ENCODE results near the gene CLOCK.

CLOCK gene

GRCh38 chr4:55382488-55383003 lies 164.2 kb downstream of the CLOCK start:
- no peak for TF ChIP-seq EZH2phosphoT487 (IDR thresholded peaks at IDR 0.05; ENCODE audit: borderline replicate concordance, low read length)
- TF ChIP-seq, protein P1, sequence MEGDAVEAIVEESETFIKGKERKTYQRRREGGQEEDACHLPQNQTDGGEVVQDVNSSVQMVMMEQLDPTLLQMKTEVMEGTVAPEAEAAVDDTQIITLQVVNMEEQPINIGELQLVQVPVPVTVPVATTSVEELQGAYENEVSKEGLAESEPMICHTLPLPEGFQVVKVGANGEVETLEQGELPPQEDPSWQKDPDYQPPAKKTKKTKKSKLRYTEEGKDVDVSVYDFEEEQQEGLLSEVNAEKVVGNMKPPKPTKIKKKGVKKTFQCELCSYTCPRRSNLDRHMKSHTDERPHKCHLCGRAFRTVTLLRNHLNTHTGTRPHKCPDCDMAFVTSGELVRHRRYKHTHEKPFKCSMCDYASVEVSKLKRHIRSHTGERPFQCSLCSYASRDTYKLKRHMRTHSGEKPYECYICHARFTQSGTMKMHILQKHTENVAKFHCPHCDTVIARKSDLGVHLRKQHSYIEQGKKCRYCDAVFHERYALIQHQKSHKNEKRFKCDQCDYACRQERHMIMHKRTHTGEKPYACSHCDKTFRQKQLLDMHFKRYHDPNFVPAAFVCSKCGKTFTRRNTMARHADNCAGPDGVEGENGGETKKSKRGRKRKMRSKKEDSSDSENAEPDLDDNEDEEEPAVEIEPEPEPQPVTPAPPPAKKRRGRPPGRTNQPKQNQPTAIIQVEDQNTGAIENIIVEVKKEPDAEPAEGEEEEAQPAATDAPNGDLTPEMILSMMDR (IDR thresholded peaks at IDR 0.05; ENCODE audit: low read depth, low read length, poor library complexity, severe bottlenecking) = no peak
- no peak overlapping the region for H3K4me2 ChIP-seq (ENCODE audit: low read length)

GRCh38 chr4:55381502-55381901 lies 165.2 kb downstream of the CLOCK start:
- no peaks in the 10 kb centered on the region for H3K27me3 ChIP-seq (ENCODE audit: control insufficient read depth, low read length)
- TF ChIP-seq, protein P1 (IDR thresholded peaks at IDR 0.05; ENCODE audit: low read depth, low read length, poor library complexity, severe bottlenecking) = no peak
- no peak for TF ChIP-seq EZH2phosphoT487 (IDR thresholded peaks at IDR 0.05; ENCODE audit: borderline replicate concordance, low read length)

More at GRCh38 chr4:55382488-55383003, 164.2 kb downstream of the CLOCK start:
- no peaks in the 10 kb centered on the region for H3K27me3 ChIP-seq (ENCODE audit: control insufficient read depth, low read length)
- no peaks in the 10 kb centered on the region for H3K4me1 ChIP-seq (ENCODE audit: control insufficient read depth, low read length)
- H3K79me2 ChIP-seq (ENCODE audit: control insufficient read depth, low read length) = no peaks in the 10 kb centered on the region
- H3K4me3 ChIP-seq (ENCODE audit: low read length) = no peak overlapping the region
- H4K20me1 ChIP-seq (ENCODE audit: control insufficient read depth, insufficient read depth, low read depth, low read length) = no peaks in the 10 kb centered on the region
- H3F3A ChIP-seq (ENCODE audit: control insufficient read depth, insufficient read depth) = no peaks in the 10 kb centered on the region
- H3K9me2 ChIP-seq (replicated peaks; ENCODE audit: control insufficient read depth, low read length) = no peaks in the 10 kb centered on the region
- H3K36me3 ChIP-seq (ENCODE audit: control insufficient read depth, low read length) = no peaks in the 10 kb centered on the region
- H3K9me3 ChIP-seq (ENCODE audit: control insufficient read depth, insufficient read depth, low read length) = no peaks in the 10 kb centered on the region
- no peak overlapping the region for H3K27ac ChIP-seq (ENCODE audit: low read depth, low read length)

GRCh38 chr4:55380576-55380975 lies 166.1 kb downstream of the CLOCK start:
- Histone ChIP-seq H3K9me2 (replicated peaks; ENCODE audit: control insufficient read depth, low read length) (no peaks in the 10 kb centered on the region), H3K9me3 (ENCODE audit: control insufficient read depth, insufficient read depth, low read length) (no peaks in the 10 kb centered on the region), H3K4me3 (ENCODE audit: low read length) (no peak overlapping the region), H3K4me1 (ENCODE audit: control insufficient read depth, low read length) (no peaks in the 10 kb centered on the region), H3K79me2 (ENCODE audit: control insufficient read depth, low read length) (no peaks in the 10 kb centered on the region), H3K36me3 (ENCODE audit: control insufficient read depth, low read length) (no peaks in the 10 kb centered on the region), H3F3A (ENCODE audit: control insufficient read depth, insufficient read depth) (no peaks in the 10 kb centered on the region), H3K4me2 (ENCODE audit: low read length) (no peak overlapping the region), H3K27me3 (ENCODE audit: control insufficient read depth, low read length) (no peaks in the 10 kb centered on the region), H4K20me1 (ENCODE audit: control insufficient read depth, insufficient read depth, low read depth, low read length) (no peaks in the 10 kb centered on the region), H3K27ac (ENCODE audit: low read depth, low read length) (no peak overlapping the region)
- no peak for TF ChIP-seq EZH2phosphoT487 (IDR thresholded peaks at IDR 0.05; ENCODE audit: borderline replicate concordance, low read length)
- TF ChIP-seq, protein P1 (IDR thresholded peaks at IDR 0.05; ENCODE audit: low read depth, low read length, poor library complexity, severe bottlenecking) = no peak

More at GRCh38 chr4:55381502-55381901, 165.2 kb downstream of the CLOCK start:
- Histone ChIP-seq H3K4me3 (ENCODE audit: low read length) (no peak overlapping the region), H3K36me3 (ENCODE audit: control insufficient read depth, low read length) (no peaks in the 10 kb centered on the region), H3F3A (ENCODE audit: control insufficient read depth, insufficient read depth) (no peaks in the 10 kb centered on the region), H4K20me1 (ENCODE audit: control insufficient read depth, insufficient read depth, low read depth, low read length) (no peaks in the 10 kb centered on the region), H3K9me2 (replicated peaks; ENCODE audit: control insufficient read depth, low read length) (no peaks in the 10 kb centered on the region), H3K79me2 (ENCODE audit: control insufficient read depth, low read length) (no peaks in the 10 kb centered on the region), H3K4me1 (ENCODE audit: control insufficient read depth, low read length) (no peaks in the 10 kb centered on the region), H3K27ac (ENCODE audit: low read depth, low read length) (no peak overlapping the region), H3K4me2 (ENCODE audit: low read length) (no peak overlapping the region), H3K9me3 (ENCODE audit: control insufficient read depth, insufficient read depth, low read length) (no peaks in the 10 kb centered on the region)

All from DOHH2 (cell line).